Gastrocnemius medialis (tissue), 4 donors: Measurements from ENCODE around the gene RALY. TPM values are rescaled to one million over a fixed set of nuclear protein-coding genes. Genes with fewer than 3 reads are reported as not detected.

Experiments used
- ATAC-seq, 2 donors: fragments of 150-250 bp; one replicate each; pipeline ENCODE4 v1.9.1; 2016
- DNase-seq, 2 donors: peaks; one replicate each; pipeline ENCODE4 v3.0.0-alpha.2; 2019
- H3K27ac ChIP-seq, 4 donors: fragments of 200-600 bp; sonication (generic); 1 replicate in 1 of 4; 2 replicates in 3 of 4; pipeline ENCODE4 v1.5.1; 2016 to 2018; ENCODE audit warnings: mild to moderate bottlenecking in 2 of 4, moderate library complexity in 1 of 4
- H3K27me3 ChIP-seq, 3 donors: fragments of 200-600 bp; sonication (generic) in 2 of 3; 1 replicate in 1 of 3; 2 replicates in 2 of 3; pipeline versions ENCODE4 v1.5.1 to v1.6.0; 2016 to 2019; ENCODE audit warnings: mild to moderate bottlenecking in 1 of 3, moderate library complexity in 1 of 3
- H3K36me3 ChIP-seq, 2 donors: fragments of 200-600 bp; sonication (generic) in 1 of 2; one replicate each; pipeline ENCODE4 v1.5.1; 2017 to 2018
- H3K4me1 ChIP-seq, 2 donors: fragments of 200-600 bp; sonication (generic) in 1 of 2; one replicate each; pipeline ENCODE4 v1.5.1; 2016 to 2017; ENCODE audit warnings: mild to moderate bottlenecking in 2 of 2
- H3K4me3 ChIP-seq, 4 donors: fragments of 200-600 bp; sonication (generic) in 3 of 4; 1 replicate in 1 of 4; 2 replicates in 3 of 4; pipeline ENCODE4 v1.5.1; 2016 to 2019; ENCODE audit warnings: mild to moderate bottlenecking in 2 of 4
- H3K9me3 ChIP-seq, 3 donors: fragments of 200-600 bp; sonication (generic) in 2 of 3; 1 replicate in 1 of 3; 2 replicates in 2 of 3; pipeline ENCODE4 v1.5.1; 2016 to 2019
- CTCF ChIP-seq, 5 experiments: fragments of 450-650 bp in 3 of 5; fragments of 200-600 bp in 2 of 5; sonication (generic) in 2 of 5; IDR thresholded peaks in 4 of 5; conservative IDR thresholded peaks in 1 of 5; 1 replicate in 4 of 5; 2 replicates in 1 of 5; pipeline ENCODE4 v1.5.1; 2016 to 2019; ENCODE audit warnings: antibody characterized with exemption in 5 of 5, mild to moderate bottlenecking in 3 of 5, moderate library complexity in 3 of 5
- POLR2A ChIP-seq, 2 donors: fragments of 450-650 bp; IDR thresholded peaks; one replicate each; pipeline ENCODE4 v1.6.1; 2017; ENCODE audit warnings: antibody characterized with exemption in 2 of 2, mild to moderate bottlenecking in 2 of 2, moderate library complexity in 2 of 2
- in situ Hi-C, 4 donors: fragments of 200-750 bp; cut with MboI; loops; one replicate each; pipeline versions ENCODE4 v1.15.0 to v1.8.0; 2017; ENCODE audit warnings: low sequenced_read_pairs in 4 of 4
- intact Hi-C: fragments of 100-400 bp; cut with DNase I; formaldehyde crosslinking; loops from one replicate; pipeline ENCODE4 v1.15.1; 2023; ENCODE audit warnings: low total_unique reads
- total RNA-seq, 4 donors: library from RNA; depleted of rRNA; stranded (reverse); fragments of >200 nt; gene quantifications; one replicate each; pipeline versions ENCODE4 v1.1.0 to v1.2.3, GENCODE V29; 2016

The RALY gene
- total RNA-seq, 4 donors from 2014 or later = 69.0 to 119 (median 93.1) TPM

- Histone ChIP-seq H3K9me3 (no peaks in the 10 kb centered on the region), H3K4me1 (peaks cover 27 to 41% of the 10 kb centered on the region in 2 donors), H3K27ac (peak overlapping the region; percentile 90 to 98 (median 97)), H3K27me3 (no peaks in the 10 kb centered on the region), H3K36me3 (peaks cover 0 to 5% of the 10 kb centered on the region in 2 donors), H3K4me3 (peak overlapping the region; percentile 82 to 95 (median 83))
- no peak for ATAC-seq
- TF ChIP-seq CTCF (IDR thresholded peaks at IDR 0.05 in 4 of 5, conservative IDR thresholded peaks at IDR 0.05 in 1 of 5) = no peak
- no peak for TF ChIP-seq POLR2A (IDR thresholded peaks at IDR 0.05)
- intact Hi-C loops (loop anchor here (5.0 kb wide), 2 partner anchors 69 to 299 kb away; partner anchors contain the start of gene CHMP4B), in situ Hi-C loops (loop anchor here in 1 of 4 donors (25.0 kb wide), 1 partner anchor 649 kb away; no protein-coding TSS in a partner anchor)
- DNase-seq = no peak
Observed at GRCh38 chr20:34110745-34111641, 117.3 kb downstream of the RALY start.

GRCh38 chr20:34111702-34112599 is 118.2 kb downstream of the RALY start, which contains the start of gene EIF2S2:
EIF2S2 (minus strand) TSS chr20:34112243; CDS start chr20:34112110, 133 bp downstream.
- Histone ChIP-seq H3K4me1 (peaks cover 27 to 41% of the 10 kb centered on the region in 2 donors), H3K27ac (peak within 1 kb of the TSS; percentile 90 to 98 (median 97)), H3K9me3 (no peaks in the 10 kb centered on the region), H3K36me3 (peaks cover 0 to 5% of the 10 kb centered on the region in 2 donors), H3K27me3 (no peaks in the 10 kb centered on the region), H3K4me3 (peak within 1 kb of the TSS; percentile 82 to 95 (median 83))
- TF ChIP-seq CTCF (IDR thresholded peaks at IDR 0.05 in 4 of 5, conservative IDR thresholded peaks at IDR 0.05 in 1 of 5) (no peak), POLR2A (IDR thresholded peaks at IDR 0.05) (peak; percentile 95 to 98)
- in situ Hi-C loops = loop anchor here in 1 of 4 donors (25.0 kb wide), 1 partner anchor 650 kb away; no protein-coding TSS in a partner anchor
- intact Hi-C loops = loop anchor here (1.0 to 5.0 kb wide), 4 partner anchors 29 to 300 kb away; partner anchors contain the start of genes CHMP4B and RALY
- peak; percentile 92 to 95 for ATAC-seq
- peak; percentile 91 to 97 for DNase-seq

DNA sequence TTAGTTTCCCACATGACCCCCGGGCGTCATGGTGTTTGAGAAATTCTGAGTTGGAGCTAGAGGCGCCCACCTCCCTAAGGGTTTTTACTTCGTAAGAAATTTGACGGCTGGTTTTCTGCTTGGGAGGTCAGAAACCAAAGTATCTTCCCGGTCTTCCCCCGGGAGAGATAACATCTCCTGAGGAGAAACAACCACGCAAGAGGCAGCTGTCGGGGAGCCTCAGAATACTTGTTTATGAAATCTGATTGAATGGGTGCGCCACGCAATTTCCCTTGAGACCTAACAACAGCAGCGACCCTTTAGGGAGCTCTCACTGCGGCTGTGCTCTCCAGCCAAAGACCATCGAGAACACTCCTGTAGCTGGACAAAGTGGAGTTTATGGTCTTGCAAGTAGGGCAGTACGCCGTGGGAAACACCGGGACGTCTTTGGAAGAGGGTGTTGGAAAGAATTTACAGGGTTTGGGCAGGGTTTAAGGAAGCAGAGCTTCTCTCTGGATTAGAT is 118.9 kb downstream of the RALY start:
- H3K9me3 ChIP-seq = no peaks in the 10 kb centered on the region
- peak; percentile 7 to 18 for DNase-seq
- intact Hi-C loops = loop anchor here (1.0 to 5.0 kb wide), 4 partner anchors 29 to 300 kb away; partner anchors contain the start of genes CHMP4B and RALY

More for the DNA sequence above, 118.9 kb downstream of the RALY start:
- TF ChIP-seq POLR2A (IDR thresholded peaks at IDR 0.05) (no peak), CTCF (IDR thresholded peaks at IDR 0.05 in 4 of 5, conservative IDR thresholded peaks at IDR 0.05 in 1 of 5) (no peak)
- peak overlapping the region; percentile 90 to 98 (median 97) for H3K27ac ChIP-seq
- peaks cover 27 to 35% of the 10 kb centered on the region in 2 donors for H3K4me1 ChIP-seq
- in situ Hi-C loops = loop anchor here in 1 of 4 donors (25.0 kb wide), 1 partner anchor 650 kb away; no protein-coding TSS in a partner anchor
- ATAC-seq = peak; percentile 9 to 17
- H3K36me3 ChIP-seq = peaks cover 0 to 5% of the 10 kb centered on the region in 2 donors
- peak overlapping the region; percentile 57 to 95 (median 82) for H3K4me3 ChIP-seq
- no peaks in the 10 kb centered on the region for H3K27me3 ChIP-seq
